ENCODE measurements around the gene HACD3. TPM values are rescaled to one million over a fixed set of nuclear protein-coding genes. Genes with fewer than 3 reads are reported as not detected.

HACD3 gene
- total and polyA plus RNA-seq, 2 donors (not counting 1 experiment from before 2014, with no cell fraction given) = 80.7 to 95.6 TPM

- no peaks in the 10 kb centered on the region for H3K9me3 ChIP-seq (ENCODE audit: control insufficient read depth, insufficient read depth, low read depth, low read length)
- H4K20me1 ChIP-seq (ENCODE audit: control insufficient read depth, extremely low read depth, insufficient read depth, low read length) = no peaks in the 10 kb centered on the region
- H3K4me2 ChIP-seq (ENCODE audit: extremely low read depth, insufficient read depth, low read length) = no peak overlapping the region
- TF ChIP-seq EZH2 (IDR thresholded peaks at IDR 0.05; ENCODE audit: low read length, missing control alignments) (no peak), CTCF (conservative IDR thresholded peaks at IDR 0.05 in 1 of 2, IDR thresholded peaks at IDR 0.05 in 1 of 2; ENCODE audit: low read depth in 1 of 2, low read length in 2 of 2) (no peak)
- no peak for DNase-seq (ENCODE audit: low read depth in 2 of 2)
- H2AFZ ChIP-seq (ENCODE audit: low read length) = no peak overlapping the region
- H3K27ac ChIP-seq (ENCODE audit: insufficient read depth, low read length) = no peak overlapping the region
- H3K27me3 ChIP-seq (ENCODE audit: control insufficient read depth, insufficient read depth, low read length) = no peaks in the 10 kb centered on the region
- no peaks in the 10 kb centered on the region for H3K79me2 ChIP-seq (ENCODE audit: control insufficient read depth, insufficient read depth, low read length)
- H3K4me3 ChIP-seq (replicated peaks in 1 of 4; ENCODE audit: control extremely low read depth in 1 of 4, insufficient read depth in 1 of 4, low read depth in 3 of 4, low read length in 4 of 4) = no peak overlapping the region
- no peak overlapping the region for H3K9ac ChIP-seq (ENCODE audit: insufficient read depth, low read length)
- H3K4me1 ChIP-seq (ENCODE audit: control insufficient read depth, extremely low read depth, insufficient read depth, low read length) = no peaks in the 10 kb centered on the region
- peaks cover 2% of the 10 kb centered on the region for H3K36me3 ChIP-seq (ENCODE audit: control insufficient read depth, insufficient read depth, low read length)
Measured at GRCh38 chr15:65598468-65598867, 68.2 kb downstream of the HACD3 start.

DNA sequence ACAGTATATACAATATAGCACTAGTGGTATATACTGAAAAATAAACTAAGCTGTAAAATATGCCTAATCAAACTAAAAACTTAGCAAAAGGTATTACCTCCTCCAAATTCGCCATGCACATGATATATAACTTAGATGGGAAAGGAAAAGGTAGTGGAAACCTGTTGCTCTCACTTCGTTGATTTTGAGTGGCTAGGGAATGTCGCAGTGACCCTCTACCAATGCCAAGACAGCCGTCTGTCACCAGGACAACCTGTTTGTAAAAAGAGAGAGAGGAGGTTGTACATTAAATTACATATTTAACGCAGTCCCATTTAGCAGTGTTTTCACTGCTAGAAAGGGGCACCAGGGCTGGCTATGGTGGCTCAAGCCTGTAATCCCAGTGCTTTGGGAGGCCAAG, 69.4 kb downstream of the HACD3 start:
- Histone ChIP-seq H3K4me1 (ENCODE audit: control insufficient read depth, extremely low read depth, insufficient read depth, low read length) (no peaks in the 10 kb centered on the region), H3K36me3 (ENCODE audit: control insufficient read depth, insufficient read depth, low read length) (peaks cover 2% of the 10 kb centered on the region)

GRCh38 chr15:65603134-65603533, 72.9 kb downstream of the HACD3 start:
- peaks cover 3% of the 10 kb centered on the region for H3K79me2 ChIP-seq (ENCODE audit: control insufficient read depth, insufficient read depth, low read length)
- H4K20me1 ChIP-seq (ENCODE audit: control insufficient read depth, extremely low read depth, insufficient read depth, low read length) = no peaks in the 10 kb centered on the region
- H3K4me2 ChIP-seq (ENCODE audit: extremely low read depth, insufficient read depth, low read length) = no peak overlapping the region
- H3K4me3 ChIP-seq (replicated peaks in 1 of 4; ENCODE audit: control extremely low read depth in 1 of 4, insufficient read depth in 1 of 4, low read depth in 3 of 4, low read length in 4 of 4) = no peak overlapping the region
- H3K27me3 ChIP-seq (ENCODE audit: control insufficient read depth, insufficient read depth, low read length) = no peaks in the 10 kb centered on the region
- no peaks in the 10 kb centered on the region for H3K9me3 ChIP-seq (ENCODE audit: control insufficient read depth, insufficient read depth, low read depth, low read length)
- TF ChIP-seq EZH2 (IDR thresholded peaks at IDR 0.05; ENCODE audit: low read length, missing control alignments) (no peak), CTCF (conservative IDR thresholded peaks at IDR 0.05 in 1 of 2, IDR thresholded peaks at IDR 0.05 in 1 of 2; ENCODE audit: low read depth in 1 of 2, low read length in 2 of 2) (no peak)
- no peak overlapping the region for H3K9ac ChIP-seq (ENCODE audit: insufficient read depth, low read length)
- DNase-seq (ENCODE audit: low read depth in 2 of 2) = no peak
- H3K4me1 ChIP-seq (ENCODE audit: control insufficient read depth, extremely low read depth, insufficient read depth, low read length) = no peaks in the 10 kb centered on the region
- no peaks in the 10 kb centered on the region for H3K36me3 ChIP-seq (ENCODE audit: control insufficient read depth, insufficient read depth, low read length)
- no peak overlapping the region for H2AFZ ChIP-seq (ENCODE audit: low read length)
- no peak overlapping the region for H3K27ac ChIP-seq (ENCODE audit: insufficient read depth, low read length)

More for the DNA sequence above, 69.4 kb downstream of the HACD3 start:
- H3K4me3 ChIP-seq (replicated peaks in 1 of 4; ENCODE audit: control extremely low read depth in 1 of 4, insufficient read depth in 1 of 4, low read depth in 3 of 4, low read length in 4 of 4) = no peak overlapping the region
- no peak for DNase-seq (ENCODE audit: low read depth in 2 of 2)
- H3K27me3 ChIP-seq (ENCODE audit: control insufficient read depth, insufficient read depth, low read length) = no peaks in the 10 kb centered on the region
- H3K79me2 ChIP-seq (ENCODE audit: control insufficient read depth, insufficient read depth, low read length) = no peaks in the 10 kb centered on the region
- H3K4me2 ChIP-seq (ENCODE audit: extremely low read depth, insufficient read depth, low read length) = no peak overlapping the region
- no peak overlapping the region for H2AFZ ChIP-seq (ENCODE audit: low read length)
- TF ChIP-seq CTCF (conservative IDR thresholded peaks at IDR 0.05 in 1 of 2, IDR thresholded peaks at IDR 0.05 in 1 of 2; ENCODE audit: low read depth in 1 of 2, low read length in 2 of 2) (no peak), EZH2 (IDR thresholded peaks at IDR 0.05; ENCODE audit: low read length, missing control alignments) (no peak)
- no peak overlapping the region for H3K27ac ChIP-seq (ENCODE audit: insufficient read depth, low read length)
- H3K9ac ChIP-seq (ENCODE audit: insufficient read depth, low read length) = no peak overlapping the region
- H3K9me3 ChIP-seq (ENCODE audit: control insufficient read depth, insufficient read depth, low read depth, low read length) = no peaks in the 10 kb centered on the region
- H4K20me1 ChIP-seq (ENCODE audit: control insufficient read depth, extremely low read depth, insufficient read depth, low read length) = no peaks in the 10 kb centered on the region
